DMS79 (cell line): ENCODE results near the gene SRSF1.
"Not testable (repeated sequence)": the region's sequence is repeated elsewhere in the genome, so short reads cannot be mapped to it uniquely, and the experiment has no call there.

Source experiments
- DNase-seq: peaks from one replicate; lab custom pipeline; 2025; lab: John Stamatoyannopoulos, UW

Gene SRSF1, protein sequence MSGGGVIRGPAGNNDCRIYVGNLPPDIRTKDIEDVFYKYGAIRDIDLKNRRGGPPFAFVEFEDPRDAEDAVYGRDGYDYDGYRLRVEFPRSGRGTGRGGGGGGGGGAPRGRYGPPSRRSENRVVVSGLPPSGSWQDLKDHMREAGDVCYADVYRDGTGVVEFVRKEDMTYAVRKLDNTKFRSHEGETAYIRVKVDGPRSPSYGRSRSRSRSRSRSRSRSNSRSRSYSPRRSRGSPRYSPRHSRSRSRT

GRCh38 chr17:58006924-58007780 lies at the start of gene SRSF1:
Gene SRSF1 (minus strand): TSS chr17:58007246. CDS start chr17:58007137, 109 bp downstream.
- peak; percentile 86 for DNase-seq

DNA sequence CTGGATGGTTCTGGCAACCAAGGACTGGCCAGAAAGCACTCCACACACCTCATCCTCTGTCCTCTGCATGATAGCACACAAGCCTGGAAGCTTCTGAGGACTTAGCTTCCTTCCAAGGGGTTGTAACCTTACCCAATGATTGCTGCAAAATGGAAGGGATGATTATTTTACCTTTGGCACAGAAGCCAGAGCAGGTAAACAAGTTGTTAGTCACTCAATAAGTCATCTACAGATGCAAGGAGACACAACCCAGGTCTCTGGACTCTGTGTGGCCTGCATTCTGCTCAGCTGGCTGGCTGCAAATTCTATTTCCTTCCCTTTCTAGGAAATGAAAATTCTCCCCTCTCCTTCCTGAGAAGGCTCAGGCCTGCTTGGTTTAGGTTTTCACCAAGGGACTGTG lies 49.4 kb upstream of the SRSF1 start:
- no peak for DNase-seq

DNA sequence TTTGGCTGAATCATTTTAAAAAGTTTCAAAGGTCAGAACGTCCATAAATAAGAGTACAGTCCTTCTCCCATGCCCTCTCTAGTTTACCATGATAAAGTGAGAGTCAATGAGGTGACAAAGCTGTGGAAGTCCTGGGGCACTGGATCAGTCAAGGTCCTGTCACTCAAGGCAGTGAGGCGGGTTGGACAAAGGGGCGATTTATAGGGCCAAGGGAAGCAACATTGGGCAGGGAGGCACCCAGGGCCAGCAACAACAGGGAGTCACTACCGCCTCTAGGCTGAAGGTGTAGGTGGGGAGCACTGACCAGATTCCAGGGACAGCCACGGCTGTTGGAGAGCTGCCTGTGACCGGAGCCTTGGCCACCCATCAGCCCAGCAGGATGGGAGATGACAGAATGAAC lies 47.6 kb upstream of the SRSF1 start:
- no peak for DNase-seq

- DNase-seq: no peak
Measured at GRCh38 chr17:58052945-58053715, 46.1 kb upstream of the SRSF1 start.

- no peak for DNase-seq
Measured at GRCh38 chr17:58052407-58052806, 45.4 kb upstream of the SRSF1 start.

DNA sequence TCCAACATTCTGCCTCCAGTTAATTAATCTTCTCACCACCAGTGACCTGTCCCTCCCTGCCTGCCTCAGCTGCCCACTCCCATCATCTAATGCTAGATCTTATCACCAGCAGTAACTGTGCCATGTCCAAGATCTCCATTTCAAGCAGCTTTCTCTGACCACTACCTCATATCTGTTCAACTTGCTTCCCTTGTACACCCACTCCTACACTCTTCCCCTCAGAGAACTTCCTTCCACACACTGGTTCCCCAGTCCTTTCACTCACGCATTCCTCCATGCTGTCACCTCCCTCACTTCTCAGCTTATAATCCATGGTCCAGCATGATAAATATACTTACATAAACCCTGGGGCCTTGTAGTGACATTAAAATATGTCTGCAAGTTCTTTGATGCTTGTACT lies 44.4 kb upstream of the SRSF1 start:
- no peak for DNase-seq

DNA sequence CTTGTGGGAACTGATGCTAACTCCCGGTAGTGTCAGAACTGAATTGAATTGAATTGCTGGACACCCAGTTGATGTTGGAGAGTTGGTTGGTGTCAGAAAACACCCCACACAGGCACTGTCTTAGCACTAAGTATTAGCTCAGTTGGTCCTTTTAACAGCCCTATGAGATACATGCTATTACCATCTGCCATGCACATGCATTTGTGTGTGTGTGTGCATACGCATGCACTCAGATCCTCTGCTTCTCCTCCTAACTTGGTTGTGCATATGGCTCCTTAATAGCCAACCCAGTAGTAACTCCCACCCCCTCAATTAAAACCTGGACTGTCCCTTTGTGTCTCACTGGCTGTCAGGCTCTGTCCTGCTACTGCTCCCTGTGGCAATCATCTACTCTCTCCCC lies 43.9 kb upstream of the SRSF1 start:
- no peak for DNase-seq

DNA sequence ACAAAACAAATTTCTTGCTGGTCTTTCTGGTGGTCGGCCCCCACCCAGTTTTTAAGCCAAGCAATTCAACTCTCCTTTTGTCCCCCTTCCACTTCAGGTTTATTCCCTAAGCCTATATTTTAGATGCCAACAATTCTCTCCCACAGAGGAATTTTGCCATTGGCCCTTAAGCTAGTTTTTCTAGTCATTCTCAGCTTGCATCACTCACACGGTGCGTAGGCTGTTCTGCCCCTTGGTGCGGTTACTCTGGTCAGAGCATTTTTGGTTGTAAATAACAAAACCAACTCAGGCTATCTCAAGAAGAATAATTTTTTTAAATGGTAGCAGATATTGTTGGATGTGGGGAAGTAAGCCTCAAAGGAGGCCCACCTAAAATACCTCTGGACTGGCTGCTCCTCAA lies 42.5 kb upstream of the SRSF1 start:
- no peak for DNase-seq

DNA sequence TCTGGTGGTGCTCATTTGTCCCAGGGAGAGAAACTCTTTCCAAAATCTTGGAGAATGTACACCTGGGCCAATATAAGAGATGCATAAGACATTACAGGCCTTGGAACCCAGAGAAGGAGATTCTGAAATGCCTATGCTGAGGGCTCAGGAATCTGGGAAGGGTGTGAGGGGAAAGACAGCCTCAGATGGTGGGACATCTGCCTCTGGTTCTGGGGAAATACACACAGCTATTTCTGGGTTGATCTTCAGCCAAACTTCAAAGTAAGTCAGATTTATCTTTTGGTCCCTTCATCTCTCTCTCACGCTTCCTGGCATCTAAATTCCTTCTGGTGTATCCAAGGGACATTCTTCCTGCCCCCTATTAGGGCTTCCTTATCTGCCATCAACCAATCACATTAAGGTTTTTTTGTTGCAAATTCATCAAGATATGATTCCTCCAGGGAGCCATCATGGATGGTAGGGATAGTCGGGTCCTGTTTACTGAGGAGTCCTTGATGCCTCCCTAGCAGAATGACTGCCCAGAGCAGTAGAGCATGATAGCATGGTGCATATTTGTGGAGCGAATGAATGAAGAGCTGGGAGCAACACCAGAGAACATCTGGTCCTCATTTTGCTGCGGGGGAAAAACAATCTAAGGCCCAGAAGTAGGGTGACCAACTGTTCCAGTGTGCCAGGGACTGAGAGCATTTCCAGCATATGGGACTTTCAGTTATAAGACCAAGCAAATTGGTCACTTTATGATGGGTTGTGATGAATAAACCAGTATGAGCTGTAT lies 40.5 kb upstream of the SRSF1 start:
- DNase-seq: no peak

DNA sequence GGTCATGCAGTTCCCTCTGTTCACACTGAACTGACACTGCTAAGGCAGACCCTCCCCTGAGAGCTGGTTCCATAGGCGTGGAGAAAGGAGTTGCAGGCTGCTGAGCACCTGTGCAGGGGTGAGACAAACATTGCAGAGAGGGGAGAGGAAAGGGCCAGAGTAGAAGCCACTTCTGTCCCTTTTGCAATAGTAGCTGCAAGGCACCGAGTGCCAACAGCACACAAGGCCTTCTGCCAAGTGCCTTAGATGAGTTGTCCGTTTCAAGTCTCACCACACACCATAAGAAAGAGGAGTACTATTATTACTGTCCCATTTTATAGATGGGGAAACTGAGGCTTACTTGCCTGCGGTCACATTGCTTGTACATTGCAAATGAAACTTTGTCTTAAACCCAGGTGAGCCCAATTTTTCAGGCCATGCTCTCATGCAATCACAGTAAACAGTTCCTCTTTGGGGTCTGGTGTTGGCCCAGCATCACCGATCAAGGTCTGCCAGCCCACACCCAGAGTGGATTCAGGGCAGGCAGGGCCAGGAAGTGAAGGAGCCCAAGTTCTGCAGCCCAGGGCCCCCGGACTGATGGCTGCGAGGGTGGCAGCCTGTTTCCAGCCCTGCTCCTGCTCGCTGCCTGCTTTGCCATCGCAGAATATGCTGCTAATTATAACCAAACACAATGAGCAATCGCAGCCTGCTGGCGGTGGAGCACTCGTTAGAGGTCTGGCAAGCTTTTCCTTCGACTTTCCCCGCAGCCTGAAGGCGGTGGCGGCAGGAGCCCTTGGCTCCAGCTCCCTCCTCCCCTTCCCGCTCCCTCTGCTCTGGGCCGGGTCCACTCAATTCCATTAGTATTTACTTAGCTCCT lies 39.4 kb upstream of the SRSF1 start:
- no peak for DNase-seq

DNA sequence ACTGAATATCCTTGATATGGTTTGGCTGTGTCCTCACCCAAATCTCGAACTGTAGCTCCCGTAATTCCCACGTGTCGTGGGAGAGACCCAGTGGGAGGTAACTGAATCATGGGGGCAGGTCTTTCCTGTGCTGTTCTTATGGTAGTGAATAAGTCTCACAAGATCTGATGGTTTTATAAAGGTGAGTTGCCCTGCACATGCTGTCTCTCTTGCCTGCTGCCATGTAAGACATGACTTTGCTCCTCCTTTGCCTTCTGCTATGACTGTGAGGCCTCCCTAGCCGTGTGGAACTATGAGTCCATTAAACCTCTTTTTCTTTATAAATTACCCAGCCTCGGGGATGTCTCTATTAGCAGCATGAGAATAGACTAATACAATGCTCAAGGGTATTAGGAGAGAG lies 37.2 kb upstream of the SRSF1 start:
- not testable (repeated sequence) for DNase-seq

GRCh38 chr17:58043221-58044181 lies 36.5 kb upstream of the SRSF1 start:
- no peak for DNase-seq

- no peak for DNase-seq
Measured at GRCh38 chr17:58041161-58041560, 34.1 kb upstream of the SRSF1 start.

DNA sequence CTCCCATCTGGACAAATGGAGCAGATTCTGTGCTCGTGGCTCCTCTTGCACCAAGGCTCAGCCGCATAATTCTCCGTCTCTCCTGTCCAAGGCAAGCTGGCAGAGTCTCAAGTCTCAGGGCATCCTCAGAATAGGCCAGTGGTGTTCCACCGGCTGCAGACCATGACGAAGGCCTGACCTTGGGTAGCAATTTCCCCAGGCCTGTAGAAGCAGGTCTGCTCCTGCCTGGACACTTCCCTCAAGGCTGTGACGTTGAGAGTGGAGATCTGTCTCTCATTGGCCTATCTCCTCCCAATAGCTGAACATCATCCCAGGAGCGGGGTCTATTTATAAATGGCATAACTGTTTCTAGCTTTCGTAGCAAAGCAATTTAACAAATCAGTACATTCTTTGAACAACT lies 33.3 kb upstream of the SRSF1 start:
- no peak for DNase-seq

GRCh38 chr17:58039975-58040374 lies 32.9 kb upstream of the SRSF1 start:
- DNase-seq: no peak

DNA sequence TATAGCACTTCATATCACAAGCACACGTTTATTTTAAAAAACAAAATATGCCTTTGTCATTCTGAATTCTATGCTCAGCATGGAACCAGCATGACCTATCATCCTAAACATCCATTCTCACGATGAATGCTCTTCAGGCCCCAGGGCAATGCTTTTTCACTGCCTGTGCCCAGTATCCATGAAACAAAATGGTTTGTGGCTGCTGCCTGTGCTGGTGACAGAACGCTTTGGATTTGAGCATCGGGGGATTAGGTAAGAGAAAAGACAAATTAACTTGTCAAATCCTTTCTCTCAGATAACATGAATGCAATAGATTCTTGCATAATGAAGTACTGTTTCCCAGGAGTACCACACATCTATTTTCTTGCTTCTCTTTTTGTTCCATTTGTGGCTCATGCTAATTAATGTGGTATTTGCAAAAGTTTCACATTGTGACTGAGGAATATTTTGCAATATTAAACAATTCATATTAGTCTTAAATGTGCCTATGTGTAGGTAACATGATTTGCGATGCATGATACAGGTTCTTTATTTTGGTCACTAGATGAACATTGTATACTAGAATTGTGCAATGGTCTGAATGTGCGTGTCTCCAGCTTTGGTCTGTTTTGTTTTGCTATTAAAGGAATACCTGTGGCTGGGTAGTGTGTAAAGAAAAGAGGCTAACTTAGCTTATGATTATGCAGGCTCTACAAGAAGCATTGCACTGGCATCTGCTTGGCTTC lies 25.8 kb upstream of the SRSF1 start:
- no peak for DNase-seq

DNA sequence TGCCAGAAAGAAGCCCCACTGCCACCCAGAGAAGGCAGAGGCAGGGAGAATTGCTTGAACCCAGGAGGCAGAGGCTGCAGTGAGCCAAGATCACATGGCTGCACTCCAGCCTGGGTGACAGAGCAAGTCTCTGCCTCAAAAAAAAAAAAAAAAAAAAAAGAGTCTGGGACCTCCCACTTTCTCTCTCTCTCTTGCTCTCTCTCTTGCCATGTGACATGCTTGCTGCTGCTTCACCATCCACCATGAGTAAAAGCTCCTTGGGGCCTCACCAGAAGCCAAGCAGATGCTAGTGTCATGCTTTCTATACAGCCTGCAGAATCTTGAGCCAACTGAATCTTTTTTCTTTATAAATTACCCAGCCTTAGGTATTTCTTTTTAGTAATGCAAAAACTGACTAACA lies 21.5 kb upstream of the SRSF1 start:
- no peak for DNase-seq

GRCh38 chr17:58020401-58020800 lies 13.4 kb upstream of the SRSF1 start:
- DNase-seq: no peak

GRCh38 chr17:58019521-58019920 lies 12.5 kb upstream of the SRSF1 start:
- DNase-seq: no peak
